Keratinocyte (primary cell): Measurements from ENCODE around the gene PLB1.

Source experiments
- CTCF ChIP-seq, 3 experiments: IDR thresholded peaks in 1 of 3; conservative IDR thresholded peaks in 1 of 3; optimal IDR thresholded peaks in 1 of 3; 2 replicates in 2 of 3; 3 replicates in 1 of 3; pipeline versions ENCODE3 to v1.5.1; 2011; ENCODE audit warnings: low read length in 3 of 3, mild to moderate bottlenecking in 3 of 3, moderate library complexity in 2 of 3, control low read depth in 1 of 3, inconsistent platforms in 1 of 3; ENCODE audit not compliant: insufficient read depth in 2 of 3; ENCODE audit errors: extremely low read depth in 1 of 3
- EZH2 ChIP-seq: IDR thresholded peaks from one replicate; pipeline ENCODE4 v1.6.1; 2012; ENCODE audit warnings: inconsistent platforms, mild to moderate bottlenecking, low read length, moderate library complexity

- TF ChIP-seq EZH2 (no peak), CTCF (optimal IDR thresholded peaks at IDR 0.05 in 1 of 3, IDR thresholded peaks at IDR 0.05 in 1 of 3, conservative IDR thresholded peaks at IDR 0.05 in 1 of 3; ENCODE audit: extremely low read depth in 1 of 3, insufficient read depth in 2 of 3, low read length in 3 of 3) (no peak)
Measured at GRCh38 chr2:28674062-28674712, 178.3 kb downstream of the PLB1 start.
